HG03439 (cell line): ENCODE results near the gene ARL4C.

Experiments
- ATAC-seq: cut with Tn5 transposase; IDR thresholded peaks from one replicate; pipeline ENCODE4 v1.9.1; 2021; ENCODE audit warnings: mild to moderate bottlenecking, moderate library complexity; ENCODE audit not compliant: unreplicated experiment

ARL4C gene, protein sequence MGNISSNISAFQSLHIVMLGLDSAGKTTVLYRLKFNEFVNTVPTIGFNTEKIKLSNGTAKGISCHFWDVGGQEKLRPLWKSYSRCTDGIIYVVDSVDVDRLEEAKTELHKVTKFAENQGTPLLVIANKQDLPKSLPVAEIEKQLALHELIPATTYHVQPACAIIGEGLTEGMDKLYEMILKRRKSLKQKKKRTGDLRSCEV

DNA sequence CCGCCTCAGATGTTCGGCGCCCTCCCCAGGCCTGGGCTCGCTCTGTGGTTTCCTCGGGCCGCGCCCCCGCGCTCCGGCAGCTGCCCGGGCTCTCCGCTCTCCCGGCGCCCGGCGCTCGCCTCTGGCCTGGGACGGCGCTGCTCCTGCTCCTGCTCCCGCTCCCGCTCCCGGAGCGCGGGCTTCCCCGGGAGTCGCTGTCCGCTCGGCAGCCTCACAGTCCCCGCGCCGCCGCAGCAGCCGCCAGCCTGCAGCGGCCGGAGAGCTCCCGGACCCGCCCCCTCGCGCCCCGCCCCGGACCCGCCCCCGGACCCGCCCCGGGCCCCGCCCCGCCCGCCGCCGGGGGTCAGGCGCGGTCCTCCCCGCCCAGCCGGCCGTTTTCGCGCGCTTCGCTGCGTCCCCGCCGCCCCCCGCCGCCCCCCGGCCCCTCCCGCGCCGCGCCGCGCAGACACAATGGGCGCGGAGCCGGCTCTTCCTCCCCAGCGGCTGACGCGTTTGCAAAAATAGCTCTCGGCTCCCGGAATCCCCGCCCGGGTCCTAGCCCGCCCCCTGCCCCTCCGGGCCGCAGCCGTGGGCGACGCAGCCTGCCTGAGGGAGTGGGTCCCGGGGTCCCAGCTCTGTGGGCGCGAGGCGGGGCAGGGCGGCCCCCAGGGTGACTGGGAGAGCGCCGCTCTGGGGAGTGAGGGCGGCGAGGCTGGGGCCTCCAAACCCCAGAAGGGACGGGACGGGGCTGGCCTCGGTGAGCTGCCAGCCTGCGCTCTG is at the start of gene ARL4C:
Gene ARL4C, minus strand, starts transcription at position 247 of the 759 bp plus-strand sequence. CDS start 495 bp downstream, outside the sequence.
- peak; percentile 62 for ATAC-seq

DNA sequence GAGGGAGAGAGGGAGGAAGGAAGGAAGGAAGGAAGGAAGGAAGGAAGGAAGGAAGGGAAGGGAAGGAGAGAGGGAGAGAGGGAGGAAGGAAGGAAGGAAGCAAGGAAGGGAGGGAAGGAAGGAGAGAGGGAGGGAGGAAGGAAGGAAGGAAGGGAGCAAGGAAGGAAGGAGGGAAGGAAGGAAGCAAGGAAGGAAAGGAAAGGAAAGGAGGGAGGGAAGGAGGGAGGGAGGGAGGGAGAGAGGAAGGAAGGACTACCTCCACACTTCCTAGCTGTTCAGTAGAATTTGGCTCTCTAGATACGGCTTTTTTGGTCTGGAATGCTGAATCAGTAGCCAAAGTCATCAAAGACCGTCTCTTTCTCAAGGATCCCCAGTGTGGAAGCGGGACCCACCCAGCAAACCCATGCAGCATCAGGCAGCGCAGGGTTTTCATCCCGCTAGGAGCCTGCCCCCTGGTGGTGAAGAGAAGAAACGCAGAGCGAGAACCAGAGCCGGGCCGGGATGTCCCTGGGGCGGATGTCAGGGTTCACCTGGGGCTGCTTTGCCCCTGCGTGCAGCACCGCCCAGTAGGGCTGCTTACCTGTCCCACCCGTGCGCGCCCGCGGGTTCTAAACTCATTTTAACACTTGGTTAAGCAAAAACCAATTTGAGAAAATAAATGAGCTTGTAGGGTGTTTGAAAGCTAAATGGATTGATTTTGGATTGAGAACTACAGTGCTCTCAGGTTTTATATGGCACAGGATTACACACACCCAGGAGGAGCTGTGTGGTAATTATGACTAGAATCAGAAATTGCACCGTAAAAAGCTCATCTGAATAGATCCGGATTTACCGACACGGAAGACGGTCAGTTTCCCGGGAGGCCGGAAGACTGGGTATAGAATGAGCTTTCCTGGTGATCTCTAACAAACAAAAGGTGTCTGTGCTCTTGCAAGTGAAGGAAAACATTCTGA is 48.1 kb upstream of the ARL4C start:
- ATAC-seq, result peak; percentile 96

DNA sequence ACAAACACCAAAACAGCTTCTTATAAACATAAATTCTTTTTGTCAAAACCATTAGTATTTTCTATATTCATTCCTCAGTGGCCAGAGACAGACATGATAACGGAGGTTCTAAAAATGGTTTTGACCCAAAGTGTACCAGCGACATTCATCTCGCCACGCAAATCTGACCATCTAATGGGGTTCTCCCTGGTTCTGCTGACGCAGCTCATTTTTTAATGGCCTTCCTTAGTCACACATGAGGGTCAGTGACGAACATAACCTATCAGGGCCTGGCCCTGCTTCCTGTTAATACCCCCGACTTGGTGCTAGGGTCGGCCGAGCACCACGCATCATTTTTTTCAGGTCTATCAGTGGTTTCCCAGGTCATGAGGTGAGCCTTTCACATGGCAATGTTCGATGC is 45.9 kb upstream of the ARL4C start:
- no peak for ATAC-seq

DNA sequence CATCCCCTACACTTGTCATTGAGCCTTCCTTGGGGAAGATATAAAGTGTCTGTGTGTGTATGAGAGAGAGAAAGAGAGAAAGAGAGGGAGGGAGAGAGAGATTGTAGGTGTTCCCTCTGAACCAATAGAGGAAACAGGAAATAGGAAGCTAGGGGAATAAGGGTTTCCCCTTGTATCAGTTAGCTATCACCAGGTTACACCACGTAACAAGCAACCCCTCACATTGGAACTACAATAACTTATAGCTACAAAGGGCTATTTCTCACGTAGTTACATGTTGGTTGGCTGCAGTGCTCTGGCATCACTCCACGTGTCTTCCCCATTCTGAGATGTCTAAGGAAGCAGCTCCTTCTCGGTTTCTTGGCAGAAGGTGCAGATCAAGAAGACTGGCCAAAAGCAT is 41.0 kb upstream of the ARL4C start:
- no peak for ATAC-seq

DNA sequence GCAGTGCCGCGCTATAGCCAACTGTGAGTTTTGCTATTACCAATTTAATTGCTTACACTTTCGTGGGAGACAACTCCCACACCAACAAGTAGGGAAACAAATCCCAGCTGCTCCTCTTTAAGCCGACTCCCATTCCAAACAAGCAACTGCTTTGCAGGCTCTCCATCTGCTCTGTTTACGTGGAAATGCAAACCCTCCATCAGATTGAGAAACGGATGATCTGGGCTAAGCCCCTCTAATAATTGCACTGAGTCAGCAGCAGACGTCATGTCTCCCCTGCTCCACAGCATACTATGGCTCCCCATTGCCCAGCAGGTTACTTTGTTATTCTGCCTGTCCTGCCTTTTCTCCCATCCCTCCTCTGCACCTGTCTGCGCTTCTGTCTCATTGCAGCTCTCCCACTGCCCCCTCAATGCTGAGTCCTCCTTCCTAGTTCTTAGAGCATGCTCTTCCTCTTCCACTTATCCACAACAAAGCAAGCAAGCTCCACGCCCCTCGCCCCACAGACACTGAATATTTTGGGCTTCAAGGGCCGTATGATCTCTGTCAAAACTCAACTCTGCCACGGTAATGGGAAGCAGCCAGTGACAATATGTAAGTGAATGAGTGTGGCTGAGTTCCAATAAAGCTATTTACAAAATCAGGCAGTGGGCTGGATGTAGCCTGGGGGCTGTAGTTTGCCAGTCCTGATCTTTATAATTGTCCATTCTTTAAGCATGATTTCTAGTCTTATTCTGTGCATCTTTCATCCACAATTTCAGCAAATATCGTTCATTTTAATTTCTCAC is 39.5 kb upstream of the ARL4C start:
- ATAC-seq, result no peak

DNA sequence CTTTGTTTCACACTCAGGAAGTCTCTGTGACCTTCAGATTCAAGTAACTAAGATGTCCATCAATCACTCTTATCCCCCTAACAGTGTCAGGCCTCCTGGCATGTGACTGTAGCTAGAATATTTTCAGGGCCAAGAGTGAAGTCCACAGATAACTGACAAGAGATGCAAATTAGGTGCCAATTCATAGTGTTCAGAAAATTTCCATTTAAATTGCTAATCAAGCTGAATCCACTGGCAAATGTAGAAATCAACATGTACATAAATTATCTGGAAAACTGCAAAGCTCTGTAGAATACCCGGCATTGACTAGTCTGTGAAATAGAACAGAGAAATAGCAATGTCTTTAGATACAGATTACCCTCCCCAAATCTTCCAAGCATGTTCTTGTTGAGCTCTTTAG is 38.6 kb upstream of the ARL4C start:
- no peak for ATAC-seq

DNA sequence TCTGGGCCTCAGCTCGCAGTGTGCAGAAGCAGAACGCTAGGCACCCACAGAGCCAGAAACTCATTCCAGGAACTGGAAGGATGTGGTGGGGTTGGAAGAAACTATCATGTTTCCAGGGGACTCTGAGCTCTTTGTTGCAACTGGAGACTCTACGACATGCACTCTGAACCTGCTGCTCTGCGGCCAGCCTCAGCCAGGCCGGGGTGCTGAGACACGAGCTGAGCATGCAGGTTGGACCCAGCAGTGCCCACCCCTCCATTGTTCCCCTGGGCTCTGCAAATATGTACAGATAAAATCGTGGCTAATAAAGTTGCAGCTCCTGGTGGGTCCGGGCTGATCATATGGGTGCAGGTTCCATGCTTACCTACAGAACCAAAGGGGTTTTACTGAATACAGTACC is 37.6 kb upstream of the ARL4C start:
- no peak for ATAC-seq

DNA sequence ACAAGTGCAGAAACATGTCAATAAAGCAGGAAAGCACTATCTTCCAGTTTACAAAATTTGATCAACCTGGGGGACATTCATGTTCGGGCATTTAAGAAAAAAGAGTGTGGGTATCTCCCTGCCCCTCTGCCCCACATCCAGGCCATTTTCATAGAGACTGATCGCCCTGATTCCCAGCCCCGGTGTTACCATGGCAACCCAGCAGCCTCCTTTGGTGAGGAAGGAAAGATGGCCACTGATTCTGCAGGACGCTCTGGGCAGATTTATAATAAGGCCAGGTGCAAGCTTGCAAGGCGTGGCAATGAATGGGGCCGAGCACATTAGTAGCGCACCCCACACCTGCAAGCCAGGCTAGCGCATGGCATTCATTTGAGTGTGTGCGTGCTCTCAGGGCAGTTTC is 36.7 kb upstream of the ARL4C start:
- ATAC-seq, result no peak

DNA sequence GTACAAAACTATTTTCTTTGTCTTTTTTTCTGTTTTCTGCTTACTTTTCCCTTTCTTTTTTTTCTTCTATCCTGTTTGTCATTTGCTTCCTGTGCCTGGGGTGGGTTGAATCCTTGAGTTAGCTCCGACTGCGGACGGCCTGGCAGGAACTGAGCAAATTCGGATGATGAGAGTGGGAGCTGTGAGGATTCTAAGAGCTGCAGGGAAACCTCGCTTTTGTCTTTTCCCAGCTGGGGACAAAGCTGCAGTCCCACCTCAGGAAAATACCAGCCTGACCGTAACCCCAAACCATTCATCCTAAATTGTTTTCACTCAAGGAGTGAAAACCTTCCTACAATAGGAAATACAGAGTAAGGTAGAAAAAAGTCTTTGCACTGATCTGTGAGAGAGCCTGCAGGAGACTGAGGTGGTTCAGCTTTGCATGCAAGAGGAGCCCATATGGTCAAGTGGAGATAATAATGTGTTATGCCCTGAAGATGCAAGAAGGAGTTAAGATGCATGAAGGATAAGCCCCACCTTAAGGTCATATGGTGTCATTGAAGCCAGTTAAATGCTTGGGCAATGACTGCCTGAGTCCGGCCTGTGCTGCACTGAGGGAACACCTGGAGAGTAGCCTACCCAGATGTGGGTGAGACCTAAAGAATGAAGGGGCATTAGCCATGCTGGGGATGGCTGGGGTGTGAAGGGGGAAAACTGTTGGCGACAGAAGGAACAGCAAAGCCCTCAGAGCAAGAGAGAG is 31.7 kb upstream of the ARL4C start:
- no peak for ATAC-seq

DNA sequence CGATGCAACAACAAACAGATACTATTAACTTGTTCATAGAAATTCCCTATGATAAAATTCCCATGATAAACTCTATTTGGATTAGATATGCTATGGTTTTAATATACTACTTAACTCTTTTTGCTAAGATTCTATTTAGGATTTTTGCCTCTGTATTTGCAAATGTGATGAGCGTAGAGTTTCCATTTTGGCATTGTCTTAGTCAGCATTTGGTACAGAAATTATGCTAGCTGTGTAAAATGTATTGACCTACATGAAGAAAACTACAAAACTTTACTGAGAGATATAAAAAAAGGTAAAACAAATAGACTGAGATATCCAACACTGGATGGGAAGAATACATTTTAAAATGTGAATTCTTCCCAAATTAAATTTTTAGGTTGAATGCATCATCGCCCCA is 29.8 kb upstream of the ARL4C start:
- no peak for ATAC-seq

DNA sequence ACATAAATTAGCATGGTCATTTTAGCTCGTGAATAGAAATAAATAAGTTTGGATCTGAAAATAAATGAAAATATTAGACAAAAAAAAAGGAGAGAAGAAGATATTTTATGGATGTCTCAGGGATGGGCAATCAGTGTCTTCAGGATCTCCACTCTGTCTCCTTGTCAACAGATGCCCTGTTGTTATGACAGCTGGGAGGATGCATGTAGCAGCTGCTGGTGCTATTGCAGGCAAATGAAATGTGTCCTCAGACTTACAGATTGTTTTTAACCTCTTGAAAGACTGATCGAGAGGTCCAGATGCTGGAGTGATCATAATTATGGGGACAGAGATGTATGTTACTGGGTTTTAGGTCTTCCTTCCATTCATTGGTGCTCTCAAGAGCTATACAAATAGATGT is 24.7 kb upstream of the ARL4C start:
- no peak for ATAC-seq

DNA sequence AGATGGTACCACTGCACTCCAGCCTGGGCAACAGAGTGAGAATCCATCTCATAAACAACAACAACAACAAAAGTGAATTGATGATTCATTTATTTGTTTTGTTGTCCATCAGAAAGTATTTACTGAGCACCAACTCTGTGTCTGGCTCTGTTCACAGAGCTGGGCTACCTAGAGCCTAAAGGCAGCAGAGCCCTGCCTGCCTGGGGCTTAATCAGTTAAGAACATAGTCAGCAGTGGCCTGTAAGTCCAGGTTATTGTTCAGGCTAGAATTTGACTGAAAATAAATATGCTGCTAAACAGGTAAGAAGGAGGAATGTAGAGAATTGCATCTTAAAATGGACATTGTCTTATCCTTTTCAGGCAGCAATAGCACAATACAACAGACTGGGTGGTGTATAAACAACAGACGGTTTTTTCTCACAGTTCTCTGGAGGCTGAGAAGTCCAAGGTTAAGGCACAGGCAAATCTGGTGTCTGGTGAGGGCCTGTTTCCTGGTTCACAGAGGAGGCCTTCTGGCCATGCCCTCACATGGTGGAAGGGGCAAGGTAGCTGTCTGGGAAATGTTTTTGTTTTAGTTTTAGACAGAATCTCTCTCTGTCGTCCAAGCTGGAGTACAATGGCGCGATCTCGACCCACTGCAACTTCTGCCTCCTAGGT is 22.2 kb upstream of the ARL4C start:
- ATAC-seq, result no peak

DNA sequence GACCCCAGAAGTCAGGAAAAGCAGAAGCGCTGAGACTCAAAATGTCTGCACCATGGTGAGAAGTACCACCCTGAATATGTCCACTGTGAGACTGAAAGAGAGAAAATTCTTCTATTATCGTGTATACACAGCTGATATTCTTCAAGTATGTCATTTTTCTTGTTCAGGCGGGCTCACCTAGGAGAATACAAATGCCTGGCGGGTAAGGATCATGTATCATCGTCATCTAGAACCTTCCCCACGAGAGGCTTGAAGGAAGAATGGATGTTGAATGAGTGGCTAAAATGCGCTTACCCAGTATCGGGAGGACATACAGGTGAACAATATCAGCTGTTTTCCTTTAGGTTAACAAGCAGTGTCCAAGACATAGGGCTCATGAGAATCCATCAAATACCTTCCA is 21.1 kb upstream of the ARL4C start:
- no peak for ATAC-seq

DNA sequence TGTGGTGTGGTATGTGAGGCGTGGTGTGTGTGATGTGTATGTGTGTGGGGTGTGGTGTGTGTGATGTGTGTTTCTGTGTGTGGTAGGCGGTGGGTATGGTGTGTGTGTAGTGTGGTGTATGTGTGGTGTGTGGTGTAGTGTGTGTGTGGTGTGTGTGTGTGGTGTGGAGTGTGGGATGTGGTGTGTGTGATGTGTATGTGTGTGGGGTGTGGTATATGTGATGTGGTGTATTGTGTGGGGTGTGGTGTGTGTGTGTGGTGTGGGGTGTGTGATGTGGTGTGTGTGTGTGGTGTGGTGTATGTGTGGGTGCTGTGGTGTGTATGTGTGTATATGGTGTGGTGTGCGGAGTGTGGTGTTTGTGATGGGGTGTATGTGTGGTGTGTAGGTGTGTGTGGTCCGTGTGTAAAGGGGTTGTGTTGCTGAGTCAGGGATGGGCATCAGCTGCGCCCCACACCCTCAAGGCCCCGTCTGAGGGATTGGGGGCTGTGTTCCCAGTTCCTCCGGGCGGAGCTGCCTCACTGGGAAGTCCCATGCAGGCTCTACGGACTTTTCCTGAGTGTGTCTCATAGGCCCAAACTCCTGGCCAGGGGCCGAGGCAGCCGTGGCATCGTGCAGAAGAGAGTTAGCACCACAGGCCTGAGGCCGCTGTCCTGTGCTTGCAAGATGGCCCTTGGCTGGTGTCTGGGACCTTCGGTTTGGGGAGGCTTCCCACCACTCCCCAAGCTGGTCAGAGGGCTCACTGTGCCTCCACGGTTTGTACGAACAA is 18.2 kb upstream of the ARL4C start:
- no peak for ATAC-seq

DNA sequence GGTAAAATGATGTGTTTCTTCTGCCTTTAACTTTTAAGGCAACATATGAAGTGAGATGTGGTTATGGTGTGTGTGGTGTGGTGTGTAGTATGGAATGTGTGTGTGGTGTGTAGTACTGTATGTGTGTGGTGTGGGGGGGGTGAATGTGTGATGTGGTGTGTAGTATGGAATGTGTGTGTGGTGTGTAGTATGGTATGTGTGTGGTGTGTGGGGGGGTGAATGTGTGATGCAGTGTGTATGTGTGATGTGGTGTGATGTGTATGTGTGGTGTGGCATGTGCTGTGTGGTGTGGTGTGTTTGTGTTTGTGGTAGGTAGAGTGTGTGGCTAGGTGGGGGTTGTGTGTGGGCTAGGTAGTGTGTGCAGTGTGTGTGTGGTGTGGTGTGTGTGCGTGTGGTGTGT is 17.2 kb upstream of the ARL4C start:
- ATAC-seq, result no peak

DNA sequence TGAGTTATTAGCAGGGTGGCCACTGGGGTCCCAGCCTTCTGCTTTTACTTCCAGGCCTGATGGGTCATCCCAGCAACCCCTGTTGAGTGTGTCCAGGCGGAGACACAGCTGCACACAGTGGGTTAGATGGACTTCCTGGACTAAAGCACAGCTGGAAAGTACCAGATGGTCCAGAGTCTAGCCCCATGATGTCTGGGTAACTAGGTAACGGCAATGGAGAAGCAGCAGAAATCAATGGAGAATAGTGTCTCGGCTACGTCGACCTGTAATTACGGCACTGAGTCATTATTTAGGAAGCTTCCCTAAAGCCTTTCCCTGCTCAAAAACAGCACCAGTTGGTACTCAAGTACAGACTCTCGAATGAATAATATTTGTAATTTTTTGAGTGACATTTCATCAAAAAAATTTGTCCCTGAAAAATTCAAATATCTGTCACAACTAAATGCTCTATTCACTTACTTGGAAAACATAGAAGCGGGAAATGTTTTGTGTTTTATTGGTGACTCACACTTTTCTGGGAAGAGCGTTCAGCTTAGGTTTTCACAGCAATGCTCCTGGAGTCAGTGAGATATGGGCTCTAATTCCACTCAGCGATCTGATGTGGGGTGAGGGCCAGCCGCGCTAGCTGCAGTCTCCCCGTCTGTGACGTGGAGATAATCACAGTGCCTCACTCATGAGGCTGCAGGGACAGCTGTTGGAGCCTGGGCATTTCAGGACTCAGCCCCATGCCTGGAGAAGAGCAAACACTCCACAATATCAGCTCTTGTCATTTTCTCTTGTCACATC is 16.2 kb upstream of the ARL4C start:
- no peak for ATAC-seq

DNA sequence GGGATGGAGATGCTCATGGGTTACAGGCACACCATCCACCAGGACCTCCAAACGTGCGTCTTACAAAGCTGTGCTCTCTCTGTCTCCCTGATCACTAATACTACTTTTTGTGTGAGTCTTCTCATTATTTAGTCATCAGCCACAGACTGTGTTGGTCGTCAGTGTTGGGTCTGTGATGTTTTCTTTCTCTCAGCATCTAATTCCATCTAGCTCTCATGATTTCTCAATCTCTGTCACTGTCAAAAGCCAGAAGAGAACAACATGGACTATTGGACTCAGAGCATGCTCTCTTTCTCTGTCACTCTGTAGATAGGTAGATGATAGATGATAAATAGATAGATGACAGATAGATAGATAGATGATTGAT is 6.0 kb upstream of the ARL4C start:
- ATAC-seq, result no peak

DNA sequence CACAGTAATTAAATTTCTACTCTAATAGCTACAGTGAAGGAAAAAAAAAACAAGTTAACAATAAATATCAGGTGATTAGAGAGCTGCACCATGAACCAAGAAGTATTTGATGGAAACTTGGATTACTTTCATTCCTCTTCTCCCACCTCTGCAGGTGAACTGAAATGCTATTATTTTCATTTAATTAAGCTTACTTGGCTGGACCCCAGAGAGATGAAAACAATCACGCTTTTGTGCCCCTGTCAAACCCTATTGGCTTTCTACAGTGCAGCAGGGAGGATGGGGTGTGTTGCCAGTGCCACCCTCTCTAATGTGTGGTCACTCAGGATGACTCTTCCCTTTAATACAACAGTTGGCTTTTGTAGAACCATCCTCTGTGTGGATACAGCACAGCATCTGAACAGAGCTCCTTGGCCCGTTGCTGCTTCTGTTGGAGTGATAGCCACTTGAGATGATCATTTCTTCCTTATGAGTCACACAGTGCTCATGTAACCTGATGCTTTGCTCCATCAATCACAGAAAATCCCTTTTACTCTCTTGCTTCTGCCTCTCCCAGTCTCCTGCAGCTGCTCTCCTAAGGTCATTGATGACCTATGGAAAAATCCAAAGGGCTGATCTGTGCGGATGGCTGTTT is 5.5 kb upstream of the ARL4C start:
- ATAC-seq, result no peak
